GM10266 (cell line): ENCODE measurements around the gene ACSL5.
A peak's percentile ranks its signal among the peaks of the same experiment; 100 is the strongest.

Source experiments
- DNase-seq: peaks from one replicate; pipeline ENCODE4 v3.0.0; 2012; ENCODE audit errors: extremely low spot score
- CTCF ChIP-seq: IDR thresholded peaks from 2 replicates; pipeline ENCODE4 v1.5.1; 2012; ENCODE audit warnings: mild to moderate bottlenecking, low read depth; ENCODE audit not compliant: control insufficient read depth, insufficient read depth; ENCODE audit errors: missing control alignments

Gene ACSL5

GRCh38 chr10:112467541-112468075, 93.7 kb downstream of the ACSL5 start:
- no peak for TF ChIP-seq CTCF
- DNase-seq, result no peak

GRCh38 chr10:112471878-112472487, 98.1 kb downstream of the ACSL5 start:
- DNase-seq, result peak; percentile 60
- TF ChIP-seq CTCF, result peak; percentile 60

GRCh38 chr10:112475575-112476218, 101.8 kb downstream of the ACSL5 start:
- no peak for DNase-seq

More at GRCh38 chr10:112475575-112476218, 101.8 kb downstream of the ACSL5 start:
- TF ChIP-seq CTCF, result peak; percentile 24
